ENCODE results near the gene POU2F1.
A peak's percentile ranks its signal among the peaks of the same experiment; 100 is the strongest.
"Not testable (repeated sequence)": the region's sequence is repeated elsewhere in the genome, so short reads cannot be mapped to it uniquely, and the experiment has no call there.

POU2F1 gene

DNA sequence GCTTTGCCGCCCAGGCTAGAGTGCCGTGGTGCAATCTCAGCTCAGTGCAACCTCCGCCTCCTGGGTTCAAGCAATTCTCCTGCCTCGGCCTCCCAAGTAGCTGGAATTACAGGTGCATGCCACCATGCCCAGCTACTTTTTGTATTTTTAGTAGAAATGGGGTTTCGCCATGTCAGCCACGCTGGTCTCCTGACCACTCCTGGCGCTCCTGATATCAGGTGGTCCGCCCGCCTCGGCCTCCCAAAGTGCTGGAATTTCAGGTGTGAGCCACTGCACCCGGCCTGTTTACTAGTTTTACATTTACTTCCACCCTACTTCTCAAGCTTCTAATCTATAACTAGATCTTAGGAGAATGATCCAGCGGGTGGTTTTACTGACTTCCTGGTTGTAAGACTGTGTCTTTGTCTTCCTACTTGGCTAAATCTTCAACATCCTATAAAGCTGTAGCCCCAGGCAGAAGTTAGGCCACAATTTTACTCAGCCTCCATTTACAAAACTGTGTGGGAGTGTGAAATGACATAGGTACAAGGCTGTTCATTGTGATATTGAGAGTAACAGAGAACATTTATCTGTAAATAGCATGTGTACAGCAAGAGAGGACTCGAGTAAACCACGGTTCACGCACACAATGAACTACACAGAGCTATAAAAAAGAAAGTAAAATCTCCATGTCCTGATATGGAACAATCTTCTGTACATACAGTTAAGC, 9.6 kb upstream of the POU2F1 start:
- Histone ChIP-seq H3K36me3 (ENCODE audit: insufficient read depth, low read length) (no peaks in the 10 kb centered on the region; the same call in 1 of the 2 replicates), H3K9ac (ENCODE audit: low read depth, low read length) (no peak overlapping the region), H3K9me3 (ENCODE audit: control insufficient read depth, insufficient read depth, low read length) (peaks cover 11% of the 10 kb centered on the region), H3K4me1 (ENCODE audit: insufficient read depth, low read length) (peaks cover 6% of the 10 kb centered on the region; the same call in 1 of the 2 replicates)

DNA sequence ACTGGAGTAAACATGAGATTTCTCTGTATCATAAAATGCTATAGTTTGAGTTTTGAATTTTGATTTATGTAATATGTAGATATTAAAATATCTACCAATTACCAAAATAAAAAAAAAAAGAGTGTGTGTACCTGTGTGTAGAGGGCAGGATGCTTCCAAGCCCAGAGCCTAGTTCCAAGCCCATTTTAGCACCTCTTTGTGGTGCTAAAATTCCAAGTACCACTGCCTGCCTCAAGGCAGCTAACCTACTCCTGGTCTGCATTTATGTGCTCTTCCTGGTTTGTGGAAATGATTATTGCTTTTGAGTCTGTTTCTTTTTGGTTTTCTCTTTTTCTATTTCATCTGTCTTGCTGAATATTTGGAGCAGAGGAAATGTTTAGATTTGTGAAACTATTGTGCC, 8.7 kb upstream of the POU2F1 start:
- Histone ChIP-seq H3K9me3 (ENCODE audit: control insufficient read depth, insufficient read depth, low read length) (peaks cover 11% of the 10 kb centered on the region), H3K36me3 (ENCODE audit: insufficient read depth, low read length) (no peaks in the 10 kb centered on the region; the same call in 1 of the 2 replicates), H3K4me1 (ENCODE audit: insufficient read depth, low read length) (no peaks in the 10 kb centered on the region), H3K9ac (ENCODE audit: low read depth, low read length) (no peak overlapping the region)

DNA sequence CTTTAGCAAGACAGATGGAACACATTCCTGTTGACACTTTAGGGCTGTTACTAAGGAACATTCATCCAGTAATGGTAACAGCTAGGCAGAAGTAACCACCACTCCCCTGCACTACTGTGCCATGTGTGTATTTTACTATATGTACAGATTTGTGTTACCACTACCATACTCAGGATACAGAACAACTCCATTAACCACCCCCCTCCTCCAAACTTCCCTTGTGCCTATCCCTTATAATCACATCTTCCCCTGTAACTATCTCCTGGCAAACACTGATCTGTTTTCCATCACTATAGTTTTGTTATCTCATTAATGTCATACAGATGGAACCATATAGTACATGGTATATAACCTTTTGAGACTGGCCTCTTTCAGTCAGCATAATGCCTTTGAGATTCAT, 3.9 kb upstream of the POU2F1 start:
- no peak overlapping the region for H3K9ac ChIP-seq (ENCODE audit: low read depth, low read length)
- no peaks in the 10 kb centered on the region for H3K9me3 ChIP-seq (ENCODE audit: control insufficient read depth, insufficient read depth, low read length)
- peaks cover 5% of the 10 kb centered on the region for H3K4me1 ChIP-seq (ENCODE audit: insufficient read depth, low read length)
- no peaks in the 10 kb centered on the region for H3K36me3 ChIP-seq (ENCODE audit: insufficient read depth, low read length)

GRCh38 chr1:167219194-167219593, 1.5 kb upstream of the POU2F1 start:
- Histone ChIP-seq H3K36me3 (ENCODE audit: insufficient read depth, low read length) (no peaks in the 10 kb centered on the region), H3K9me3 (ENCODE audit: control insufficient read depth, insufficient read depth, low read length) (no peaks in the 10 kb centered on the region), H3K9ac (ENCODE audit: low read depth, low read length) (peak overlapping the region; percentile 100), H3K4me1 (ENCODE audit: insufficient read depth, low read length) (peaks cover 23% of the 10 kb centered on the region)

DNA sequence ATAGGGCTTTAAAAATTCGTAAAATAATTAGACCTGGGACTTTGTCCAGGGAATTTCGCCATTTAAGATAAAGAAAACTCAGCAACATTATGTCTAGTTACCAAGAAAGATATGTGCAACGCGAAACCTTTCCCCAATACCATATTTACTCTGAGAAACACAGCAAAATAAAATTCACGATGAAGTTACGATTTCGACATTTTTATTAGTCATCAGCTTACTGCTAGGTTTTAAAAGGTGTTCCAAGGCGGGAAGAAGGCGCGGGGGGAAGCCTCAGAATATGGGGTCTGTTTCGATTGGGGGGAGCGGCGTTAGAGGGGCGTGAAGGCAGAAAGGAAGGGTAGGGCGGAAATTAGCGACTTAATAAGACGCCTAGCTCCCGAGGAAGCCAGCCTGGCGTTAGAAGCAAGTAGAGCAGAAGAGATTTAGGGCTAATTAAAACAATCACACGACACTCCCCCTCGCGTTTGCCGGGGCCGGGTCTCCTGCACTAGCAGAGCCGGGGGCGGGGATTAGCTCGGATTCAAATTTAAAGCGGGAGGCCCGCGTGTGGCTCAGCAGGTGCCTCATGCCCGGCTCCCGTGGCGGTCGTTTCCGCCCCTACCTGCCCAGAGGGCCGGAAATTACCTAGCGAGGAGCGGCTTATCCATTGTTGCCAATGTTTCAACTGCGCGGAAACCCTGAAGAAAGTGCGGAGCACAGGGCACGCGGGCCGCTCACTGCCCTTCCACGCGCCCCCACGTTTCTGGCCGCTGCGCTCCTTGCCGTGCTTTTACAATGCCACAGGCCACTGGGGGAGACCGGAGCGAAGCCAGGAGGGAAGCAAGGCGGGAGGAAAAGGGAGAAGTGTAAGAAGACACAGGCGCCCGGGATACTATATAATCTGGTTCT, 795 bp upstream of the POU2F1 start:
- Histone ChIP-seq H3K4me1 (ENCODE audit: insufficient read depth, low read length) (peaks cover 25% of the 10 kb centered on the region), H3K9ac (ENCODE audit: low read depth, low read length) (peak overlapping the region; percentile 100), H3K36me3 (ENCODE audit: insufficient read depth, low read length) (no peaks in the 10 kb centered on the region), H3K9me3 (ENCODE audit: control insufficient read depth, insufficient read depth, low read length) (no peaks in the 10 kb centered on the region)

GRCh38 chr1:167221126-167221737, 546 bp downstream of the POU2F1 start:
- Histone ChIP-seq H3K36me3 (ENCODE audit: insufficient read depth, low read length) (no peaks in the 10 kb centered on the region), H3K9ac (ENCODE audit: low read depth, low read length) (peak overlapping the region; percentile 72), H3K9me3 (ENCODE audit: control insufficient read depth, insufficient read depth, low read length) (no peaks in the 10 kb centered on the region), H3K4me1 (ENCODE audit: insufficient read depth, low read length) (peaks cover 37% of the 10 kb centered on the region)

GRCh38 chr1:167221738-167222610, 1.3 kb downstream of the POU2F1 start:
- Histone ChIP-seq H3K9me3 (ENCODE audit: control insufficient read depth, insufficient read depth, low read length) (no peaks in the 10 kb centered on the region), H3K4me1 (ENCODE audit: insufficient read depth, low read length) (peaks cover 45% of the 10 kb centered on the region), H3K36me3 (ENCODE audit: insufficient read depth, low read length) (no peaks in the 10 kb centered on the region), H3K9ac (ENCODE audit: low read depth, low read length) (peak overlapping the region; percentile 72)

- no peaks in the 10 kb centered on the region for H3K36me3 ChIP-seq (ENCODE audit: insufficient read depth, low read length)
- H3K9me3 ChIP-seq (ENCODE audit: control insufficient read depth, insufficient read depth, low read length) = no peaks in the 10 kb centered on the region
- peaks cover 58% of the 10 kb centered on the region for H3K4me1 ChIP-seq (ENCODE audit: insufficient read depth, low read length)
- peak overlapping the region; percentile 72; the same call in 1 of the 2 replicates for H3K9ac ChIP-seq (ENCODE audit: low read depth, low read length)
Observed at GRCh38 chr1:167223144-167224103, 2.7 kb downstream of the POU2F1 start.

DNA sequence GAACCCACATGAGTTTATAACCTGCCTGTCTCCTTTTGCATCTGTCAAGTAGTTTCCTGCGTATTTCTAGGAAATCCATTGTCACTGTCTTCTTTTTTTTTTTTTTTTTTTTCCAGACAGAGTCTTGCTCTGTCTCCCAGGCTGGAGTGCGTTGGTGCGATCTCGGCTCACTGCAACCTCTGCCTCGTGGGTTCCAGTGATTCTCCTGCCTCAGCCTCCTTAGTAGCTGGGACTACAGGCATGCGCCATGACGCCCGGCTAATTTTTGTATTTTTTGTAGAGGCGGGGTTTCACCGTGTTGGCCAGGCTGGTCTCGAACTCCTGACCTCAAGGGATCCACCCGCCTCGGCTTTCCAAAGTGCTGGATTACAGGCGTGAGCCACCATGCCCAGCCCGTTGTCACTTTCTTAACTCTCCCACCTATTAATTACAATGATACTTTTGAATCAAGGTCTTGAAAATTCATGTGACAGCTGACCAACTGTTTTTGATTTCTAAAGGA, 4.1 kb downstream of the POU2F1 start:
- not testable (repeated sequence) for H3K9ac ChIP-seq (ENCODE audit: low read depth, low read length); H3K36me3 ChIP-seq (ENCODE audit: insufficient read depth, low read length); H3K9me3 ChIP-seq (ENCODE audit: control insufficient read depth, insufficient read depth, low read length)
- peaks cover 66% of the 10 kb centered on the region for H3K4me1 ChIP-seq (ENCODE audit: insufficient read depth, low read length)

- no peaks in the 10 kb centered on the region for H3K36me3 ChIP-seq (ENCODE audit: insufficient read depth, low read length)
- peaks cover 71% of the 10 kb centered on the region for H3K4me1 ChIP-seq (ENCODE audit: insufficient read depth, low read length)
- no peak overlapping the region for H3K9ac ChIP-seq (ENCODE audit: low read depth, low read length)
- H3K9me3 ChIP-seq (ENCODE audit: control insufficient read depth, insufficient read depth, low read length) = no peaks in the 10 kb centered on the region
Observed at GRCh38 chr1:167225920-167226319, 5.2 kb downstream of the POU2F1 start.

GRCh38 chr1:167227934-167228378, 7.3 kb downstream of the POU2F1 start:
- H3K4me1 ChIP-seq (ENCODE audit: insufficient read depth, low read length) = peaks cover 66% of the 10 kb centered on the region

GRCh38 chr1:167229719-167230385, 9.2 kb downstream of the POU2F1 start:
- no peak overlapping the region for H3K9ac ChIP-seq (ENCODE audit: low read depth, low read length)
- peaks cover 56% of the 10 kb centered on the region for H3K4me1 ChIP-seq (ENCODE audit: insufficient read depth, low read length)
- no peaks in the 10 kb centered on the region for H3K9me3 ChIP-seq (ENCODE audit: control insufficient read depth, insufficient read depth, low read length)
- H3K36me3 ChIP-seq (ENCODE audit: insufficient read depth, low read length) = no peaks in the 10 kb centered on the region

More at GRCh38 chr1:167227934-167228378, 7.3 kb downstream of the POU2F1 start:
- Histone ChIP-seq H3K9ac (ENCODE audit: low read depth, low read length) (no peak overlapping the region), H3K9me3 (ENCODE audit: control insufficient read depth, insufficient read depth, low read length) (no peaks in the 10 kb centered on the region), H3K36me3 (ENCODE audit: insufficient read depth, low read length) (no peaks in the 10 kb centered on the region)
